ENCODE results near the gene JUN.
A peak's percentile ranks its signal among the peaks of the same experiment; 100 is the strongest.

Gene JUN

GRCh38 chr1:58816072-58816746 is 32.4 kb upstream of the JUN start:
- Histone ChIP-seq H3K4me3 (ENCODE audit: low read depth, low read length) (peak overlapping the region; percentile 75), H3K36me3 (ENCODE audit: control insufficient read depth, insufficient read depth, low read length) (no peaks in the 10 kb centered on the region), H3K4me1 (ENCODE audit: control insufficient read depth, insufficient read depth, low read length) (no peaks in the 10 kb centered on the region), H3K27me3 (ENCODE audit: control insufficient read depth, insufficient read depth, low read length) (peaks cover 20% of the 10 kb centered on the region), H3K9ac (ENCODE audit: low read depth, low read length) (peak overlapping the region; percentile 57), H3K9me3 (ENCODE audit: control insufficient read depth, insufficient read depth, low read length) (no peaks in the 10 kb centered on the region)

GRCh38 chr1:58815686-58816071 is 31.8 kb upstream of the JUN start:
- Histone ChIP-seq H3K36me3 (ENCODE audit: control insufficient read depth, insufficient read depth, low read length) (no peaks in the 10 kb centered on the region), H3K9ac (ENCODE audit: low read depth, low read length) (no peak overlapping the region), H3K4me3 (ENCODE audit: low read depth, low read length) (peak overlapping the region; percentile 75), H3K4me1 (ENCODE audit: control insufficient read depth, insufficient read depth, low read length) (no peaks in the 10 kb centered on the region), H3K9me3 (ENCODE audit: control insufficient read depth, insufficient read depth, low read length) (no peaks in the 10 kb centered on the region), H3K27me3 (ENCODE audit: control insufficient read depth, insufficient read depth, low read length) (peaks cover 20% of the 10 kb centered on the region)

GRCh38 chr1:58815069-58815685 is 31.3 kb upstream of the JUN start:
- H3K9ac ChIP-seq (ENCODE audit: low read depth, low read length), result no peak overlapping the region
- no peaks in the 10 kb centered on the region for H3K4me1 ChIP-seq (ENCODE audit: control insufficient read depth, insufficient read depth, low read length)

GRCh38 chr1:58814251-58815068 is 30.6 kb upstream of the JUN start:
- Histone ChIP-seq H3K4me3 (ENCODE audit: low read depth, low read length) (peak overlapping the region; percentile 75), H3K9ac (ENCODE audit: low read depth, low read length) (no peak overlapping the region), H3K27me3 (ENCODE audit: control insufficient read depth, insufficient read depth, low read length) (peaks cover 20% of the 10 kb centered on the region), H3K36me3 (ENCODE audit: control insufficient read depth, insufficient read depth, low read length) (no peaks in the 10 kb centered on the region), H3K4me1 (ENCODE audit: control insufficient read depth, insufficient read depth, low read length) (no peaks in the 10 kb centered on the region), H3K9me3 (ENCODE audit: control insufficient read depth, insufficient read depth, low read length) (no peaks in the 10 kb centered on the region)

More at GRCh38 chr1:58815069-58815685, 31.3 kb upstream of the JUN start:
- Histone ChIP-seq H3K9me3 (ENCODE audit: control insufficient read depth, insufficient read depth, low read length) (no peaks in the 10 kb centered on the region), H3K27me3 (ENCODE audit: control insufficient read depth, insufficient read depth, low read length) (peaks cover 20% of the 10 kb centered on the region), H3K4me3 (ENCODE audit: low read depth, low read length) (peak overlapping the region; percentile 75), H3K36me3 (ENCODE audit: control insufficient read depth, insufficient read depth, low read length) (no peaks in the 10 kb centered on the region)

GRCh38 chr1:58813801-58814200 is 30.0 kb upstream of the JUN start:
- H3K4me3 ChIP-seq (ENCODE audit: low read depth, low read length), result peak overlapping the region; percentile 75

GRCh38 chr1:58813361-58813760 is 29.5 kb upstream of the JUN start:
- H3K4me3 ChIP-seq (ENCODE audit: low read depth, low read length), result no peak overlapping the region
- H3K9me3 ChIP-seq (ENCODE audit: control insufficient read depth, insufficient read depth, low read length), result no peaks in the 10 kb centered on the region
- H3K36me3 ChIP-seq (ENCODE audit: control insufficient read depth, insufficient read depth, low read length), result no peaks in the 10 kb centered on the region
- peaks cover 20% of the 10 kb centered on the region for H3K27me3 ChIP-seq (ENCODE audit: control insufficient read depth, insufficient read depth, low read length)
- H3K9ac ChIP-seq (ENCODE audit: low read depth, low read length), result no peak overlapping the region
- no peaks in the 10 kb centered on the region for H3K4me1 ChIP-seq (ENCODE audit: control insufficient read depth, insufficient read depth, low read length)

More at GRCh38 chr1:58813801-58814200, 30.0 kb upstream of the JUN start:
- H3K9ac ChIP-seq (ENCODE audit: low read depth, low read length), result no peak overlapping the region
- H3K27me3 ChIP-seq (ENCODE audit: control insufficient read depth, insufficient read depth, low read length), result peaks cover 20% of the 10 kb centered on the region
- H3K36me3 ChIP-seq (ENCODE audit: control insufficient read depth, insufficient read depth, low read length), result no peaks in the 10 kb centered on the region
- no peaks in the 10 kb centered on the region for H3K9me3 ChIP-seq (ENCODE audit: control insufficient read depth, insufficient read depth, low read length)
- H3K4me1 ChIP-seq (ENCODE audit: control insufficient read depth, insufficient read depth, low read length), result no peaks in the 10 kb centered on the region

GRCh38 chr1:58812926-58813325 is 29.1 kb upstream of the JUN start:
- Histone ChIP-seq H3K4me1 (ENCODE audit: control insufficient read depth, insufficient read depth, low read length) (no peaks in the 10 kb centered on the region), H3K27me3 (ENCODE audit: control insufficient read depth, insufficient read depth, low read length) (peaks cover 20% of the 10 kb centered on the region), H3K9me3 (ENCODE audit: control insufficient read depth, insufficient read depth, low read length) (no peaks in the 10 kb centered on the region), H3K9ac (ENCODE audit: low read depth, low read length) (no peak overlapping the region), H3K36me3 (ENCODE audit: control insufficient read depth, insufficient read depth, low read length) (no peaks in the 10 kb centered on the region), H3K4me3 (ENCODE audit: low read depth, low read length) (no peak overlapping the region)

- Histone ChIP-seq H3K4me1 (ENCODE audit: control insufficient read depth, insufficient read depth, low read length) (no peaks in the 10 kb centered on the region), H3K27me3 (ENCODE audit: control insufficient read depth, insufficient read depth, low read length) (peaks cover 20% of the 10 kb centered on the region), H3K9me3 (ENCODE audit: control insufficient read depth, insufficient read depth, low read length) (no peaks in the 10 kb centered on the region), H3K4me3 (ENCODE audit: low read depth, low read length) (no peak overlapping the region), H3K36me3 (ENCODE audit: control insufficient read depth, insufficient read depth, low read length) (no peaks in the 10 kb centered on the region), H3K9ac (ENCODE audit: low read depth, low read length) (no peak overlapping the region)
Observed at GRCh38 chr1:58812468-58812867, 28.6 kb upstream of the JUN start.

GRCh38 chr1:58811303-58811702 is 27.5 kb upstream of the JUN start:
- Histone ChIP-seq H3K9me3 (ENCODE audit: control insufficient read depth, insufficient read depth, low read length) (no peaks in the 10 kb centered on the region), H3K27me3 (ENCODE audit: control insufficient read depth, insufficient read depth, low read length) (peaks cover 18% of the 10 kb centered on the region), H3K4me3 (ENCODE audit: low read depth, low read length) (no peak overlapping the region), H3K9ac (ENCODE audit: low read depth, low read length) (no peak overlapping the region), H3K4me1 (ENCODE audit: control insufficient read depth, insufficient read depth, low read length) (no peaks in the 10 kb centered on the region), H3K36me3 (ENCODE audit: control insufficient read depth, insufficient read depth, low read length) (no peaks in the 10 kb centered on the region)

- H3K4me1 ChIP-seq (ENCODE audit: control insufficient read depth, insufficient read depth, low read length), result no peaks in the 10 kb centered on the region
- H3K27me3 ChIP-seq (ENCODE audit: control insufficient read depth, insufficient read depth, low read length), result peaks cover 8% of the 10 kb centered on the region
- no peak overlapping the region for H3K9ac ChIP-seq (ENCODE audit: low read depth, low read length)
Observed at GRCh38 chr1:58809325-58810010, 25.6 kb upstream of the JUN start.

GRCh38 chr1:58808077-58808476 is 24.2 kb upstream of the JUN start:
- Histone ChIP-seq H3K9me3 (ENCODE audit: control insufficient read depth, insufficient read depth, low read length) (no peaks in the 10 kb centered on the region), H3K36me3 (ENCODE audit: control insufficient read depth, insufficient read depth, low read length) (no peaks in the 10 kb centered on the region), H3K4me3 (ENCODE audit: low read depth, low read length) (no peak overlapping the region), H3K27me3 (ENCODE audit: control insufficient read depth, insufficient read depth, low read length) (no peaks in the 10 kb centered on the region), H3K9ac (ENCODE audit: low read depth, low read length) (no peak overlapping the region), H3K4me1 (ENCODE audit: control insufficient read depth, insufficient read depth, low read length) (no peaks in the 10 kb centered on the region)

More at GRCh38 chr1:58809325-58810010, 25.6 kb upstream of the JUN start:
- Histone ChIP-seq H3K36me3 (ENCODE audit: control insufficient read depth, insufficient read depth, low read length) (no peaks in the 10 kb centered on the region), H3K4me3 (ENCODE audit: low read depth, low read length) (no peak overlapping the region), H3K9me3 (ENCODE audit: control insufficient read depth, insufficient read depth, low read length) (no peaks in the 10 kb centered on the region)

Measured in iPS-15b (cell line).